Measurements from ENCODE around the gene ZNF579.

ZNF579 gene

GRCh38 chr19:55615543-55616394 is 35.1 kb upstream of the ZNF579 start:
- TF ChIP-seq CTCF (IDR thresholded peaks at IDR 0.05; ENCODE audit: extremely low read depth, missing control alignments): no peak
- no peak for DNase-seq (ENCODE audit: low spot score)

GRCh38 chr19:55614711-55615542 is 34.3 kb upstream of the ZNF579 start:
- no peak for DNase-seq (ENCODE audit: low spot score)
- TF ChIP-seq CTCF (IDR thresholded peaks at IDR 0.05; ENCODE audit: extremely low read depth, missing control alignments): no peak

GRCh38 chr19:55613930-55614710 is 33.5 kb upstream of the ZNF579 start:
- DNase-seq (ENCODE audit: low spot score): no peak
- TF ChIP-seq CTCF (IDR thresholded peaks at IDR 0.05; ENCODE audit: extremely low read depth, missing control alignments): no peak

- TF ChIP-seq CTCF (IDR thresholded peaks at IDR 0.05; ENCODE audit: extremely low read depth, missing control alignments): no peak
- no peak for DNase-seq (ENCODE audit: low spot score)
Observed at GRCh38 chr19:55613396-55613795, 32.7 kb upstream of the ZNF579 start.

GRCh38 chr19:55611983-55612645 is 31.5 kb upstream of the ZNF579 start:
- TF ChIP-seq CTCF (IDR thresholded peaks at IDR 0.05; ENCODE audit: extremely low read depth, missing control alignments): no peak
- DNase-seq (ENCODE audit: low spot score): no peak

- TF ChIP-seq CTCF (IDR thresholded peaks at IDR 0.05; ENCODE audit: extremely low read depth, missing control alignments): no peak
Observed at GRCh38 chr19:55611300-55611982, 30.8 kb upstream of the ZNF579 start.

More at GRCh38 chr19:55611300-55611982, 30.8 kb upstream of the ZNF579 start:
- no peak for DNase-seq (ENCODE audit: low spot score)
